Activated naive CD4-positive, alpha-beta T cell (primary cell): Measurements from ENCODE around the gene ZNF275.
"Not testable (repeated sequence)": the region's sequence is repeated elsewhere in the genome, so short reads cannot be mapped to it uniquely, and the experiment has no call there.

Experiments used
- DNase-seq, 4 experiments: peaks; one replicate each; lab custom pipeline; 2025; lab: John Stamatoyannopoulos, UW

ZNF275 gene

DNA sequence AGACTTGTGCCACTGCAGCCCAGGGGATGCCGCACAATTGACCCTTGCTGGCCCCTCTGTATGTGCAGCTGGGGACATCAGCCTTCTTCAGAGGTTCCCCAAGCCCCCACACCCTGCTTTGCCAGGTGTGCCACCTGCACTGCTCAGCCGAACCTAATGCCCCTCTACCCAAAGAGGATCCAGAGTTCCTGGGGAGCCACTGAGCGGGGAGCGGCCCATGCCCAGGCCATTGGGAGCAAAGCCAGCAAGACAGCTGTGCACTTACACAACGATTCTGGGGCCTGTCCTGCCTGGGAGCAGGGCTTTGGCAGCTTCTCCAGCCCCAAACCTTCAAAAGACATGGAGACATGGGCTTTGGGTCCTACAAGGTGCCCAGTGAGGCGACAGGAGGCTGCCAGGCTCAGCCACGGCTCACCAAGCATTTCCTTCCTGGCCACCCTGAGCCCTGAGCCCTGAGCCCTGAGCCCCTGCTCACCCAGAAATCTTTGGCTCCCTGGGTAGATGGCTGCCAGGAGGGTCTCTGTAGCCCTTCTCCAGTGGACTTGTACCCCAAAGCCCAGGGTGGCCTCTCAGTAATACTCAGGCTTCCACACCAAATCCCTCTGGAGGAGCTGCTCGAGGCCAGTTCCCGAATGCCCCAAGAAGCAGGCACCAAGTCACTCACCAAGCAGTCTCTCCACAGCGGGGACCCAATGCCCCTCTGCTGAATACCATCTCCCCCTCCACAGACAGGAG, 54.2 kb downstream of the ZNF275 start:
- no peak for DNase-seq

DNA sequence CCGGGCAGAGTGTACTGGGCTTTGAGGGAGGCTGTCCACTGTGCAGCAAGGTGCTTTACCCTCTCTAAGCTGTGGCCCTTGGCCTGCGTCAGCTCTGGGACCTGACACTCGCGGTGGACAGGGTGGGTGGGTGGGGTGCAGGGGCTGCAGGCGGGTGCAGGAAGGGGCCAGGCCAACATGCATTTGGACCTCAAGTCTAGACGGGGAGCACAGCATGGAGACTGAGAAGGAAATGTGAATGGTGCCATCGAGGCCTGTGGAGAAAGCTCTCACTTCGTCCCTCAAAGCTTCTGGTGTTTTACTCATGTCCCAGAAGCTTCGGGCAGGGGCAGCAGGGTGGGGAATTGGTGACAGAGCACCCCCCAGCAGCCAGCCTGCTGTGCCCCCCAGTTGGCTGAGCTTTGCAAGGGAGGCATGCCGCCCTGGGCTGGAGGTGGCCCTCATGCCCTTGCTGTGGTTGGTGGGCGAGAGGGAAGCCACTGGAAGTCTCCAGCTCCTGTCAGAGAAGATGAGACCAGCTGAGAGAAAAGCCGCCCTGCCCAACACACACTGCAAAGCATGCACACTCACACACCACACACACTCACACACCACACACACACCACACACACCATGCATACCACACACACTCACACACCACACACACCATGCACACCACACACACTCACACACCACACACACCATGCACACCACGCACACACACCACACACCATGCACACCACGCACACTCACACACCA, 54.9 kb downstream of the ZNF275 start:
- no peak for DNase-seq

DNA sequence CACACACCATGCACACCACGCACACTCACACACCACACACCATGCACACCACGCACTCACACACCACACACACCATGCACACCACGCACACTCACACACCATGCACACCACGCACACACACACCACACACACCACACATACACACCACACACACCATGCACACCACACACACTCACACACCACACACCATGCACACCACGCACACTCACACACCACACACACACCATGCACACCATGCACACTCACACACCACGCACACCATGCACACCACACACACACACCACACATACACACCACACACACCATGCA, 55.5 kb downstream of the ZNF275 start:
- DNase-seq, result not testable (repeated sequence)

DNA sequence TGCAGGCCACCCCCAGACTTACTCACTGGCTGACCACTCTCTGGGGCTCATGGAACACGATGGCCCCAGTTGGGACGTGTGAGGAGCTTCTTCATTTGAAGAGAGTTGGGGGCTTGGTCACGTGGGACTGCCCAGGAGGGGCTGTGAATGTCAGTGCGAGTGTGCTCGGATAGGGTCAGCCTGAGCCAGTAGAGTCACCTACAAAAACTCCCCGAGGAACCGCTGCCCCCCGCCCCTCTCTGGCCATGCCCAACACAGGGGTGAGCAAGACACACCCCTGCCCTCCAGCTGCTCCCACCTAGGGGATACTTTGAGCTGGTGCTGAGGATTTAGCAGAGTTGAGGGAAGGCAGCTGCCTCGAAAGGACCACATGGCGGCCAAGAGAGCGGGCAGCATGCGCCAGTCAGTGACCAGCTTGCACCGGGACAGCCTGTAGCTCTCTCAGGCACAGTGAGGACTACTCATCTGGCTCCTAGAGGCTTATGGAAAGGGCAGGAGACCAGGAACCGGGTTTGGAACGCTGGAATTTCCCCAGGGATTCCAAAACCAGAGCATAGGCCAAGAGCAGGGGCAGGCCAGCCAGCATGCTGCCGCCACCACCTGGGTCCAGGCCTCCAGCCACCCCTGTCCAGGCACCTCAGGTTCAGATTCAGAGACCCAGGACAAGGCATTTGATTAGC, 58.8 kb downstream of the ZNF275 start:
- DNase-seq, result no peak

GRCh38 chrX:153394612-153395011, 60.7 kb downstream of the ZNF275 start:
- DNase-seq, result no peak

GRCh38 chrX:153395613-153396319, 61.8 kb downstream of the ZNF275 start:
- no peak for DNase-seq

- no peak for DNase-seq
Measured at GRCh38 chrX:153396320-153397195, 62.6 kb downstream of the ZNF275 start.

DNA sequence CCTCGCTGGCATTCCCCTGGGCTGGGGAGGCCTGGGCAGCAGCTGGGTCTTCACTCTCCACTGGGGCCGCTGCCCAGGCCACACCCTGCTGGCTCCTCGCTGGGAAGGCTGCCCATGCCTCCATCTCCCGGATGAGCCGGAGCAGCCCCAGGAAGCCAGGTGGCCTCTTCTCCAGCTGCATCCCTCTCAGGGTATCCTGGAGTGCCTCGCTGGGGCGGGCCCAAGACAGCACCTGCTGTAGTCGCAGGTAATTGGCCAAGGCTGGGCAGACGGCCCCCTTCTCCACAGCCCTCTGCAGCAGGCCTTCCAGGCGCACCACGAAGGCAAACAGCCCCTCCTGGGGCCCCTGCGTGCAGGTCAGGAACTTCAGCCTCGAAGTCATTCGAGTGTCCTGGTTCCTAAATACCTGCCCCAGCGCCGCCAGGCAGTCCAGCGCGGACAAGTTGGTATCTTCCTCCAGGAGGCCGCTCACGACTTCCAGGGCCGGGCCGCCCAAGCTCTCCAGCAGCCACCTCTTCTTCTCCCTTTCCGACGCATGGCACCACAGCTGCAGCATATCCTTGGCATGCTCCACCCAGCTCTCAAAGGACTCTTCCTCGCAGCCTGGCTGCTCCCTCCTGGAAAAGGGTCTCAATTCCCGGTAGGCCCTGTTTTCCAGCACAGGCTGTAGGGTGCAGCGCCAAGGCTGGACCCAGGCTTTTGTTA, 63.5 kb downstream of the ZNF275 start:
- no peak for DNase-seq

- no peak for DNase-seq
Measured at GRCh38 chrX:153398275-153398960, 64.5 kb downstream of the ZNF275 start.

DNA sequence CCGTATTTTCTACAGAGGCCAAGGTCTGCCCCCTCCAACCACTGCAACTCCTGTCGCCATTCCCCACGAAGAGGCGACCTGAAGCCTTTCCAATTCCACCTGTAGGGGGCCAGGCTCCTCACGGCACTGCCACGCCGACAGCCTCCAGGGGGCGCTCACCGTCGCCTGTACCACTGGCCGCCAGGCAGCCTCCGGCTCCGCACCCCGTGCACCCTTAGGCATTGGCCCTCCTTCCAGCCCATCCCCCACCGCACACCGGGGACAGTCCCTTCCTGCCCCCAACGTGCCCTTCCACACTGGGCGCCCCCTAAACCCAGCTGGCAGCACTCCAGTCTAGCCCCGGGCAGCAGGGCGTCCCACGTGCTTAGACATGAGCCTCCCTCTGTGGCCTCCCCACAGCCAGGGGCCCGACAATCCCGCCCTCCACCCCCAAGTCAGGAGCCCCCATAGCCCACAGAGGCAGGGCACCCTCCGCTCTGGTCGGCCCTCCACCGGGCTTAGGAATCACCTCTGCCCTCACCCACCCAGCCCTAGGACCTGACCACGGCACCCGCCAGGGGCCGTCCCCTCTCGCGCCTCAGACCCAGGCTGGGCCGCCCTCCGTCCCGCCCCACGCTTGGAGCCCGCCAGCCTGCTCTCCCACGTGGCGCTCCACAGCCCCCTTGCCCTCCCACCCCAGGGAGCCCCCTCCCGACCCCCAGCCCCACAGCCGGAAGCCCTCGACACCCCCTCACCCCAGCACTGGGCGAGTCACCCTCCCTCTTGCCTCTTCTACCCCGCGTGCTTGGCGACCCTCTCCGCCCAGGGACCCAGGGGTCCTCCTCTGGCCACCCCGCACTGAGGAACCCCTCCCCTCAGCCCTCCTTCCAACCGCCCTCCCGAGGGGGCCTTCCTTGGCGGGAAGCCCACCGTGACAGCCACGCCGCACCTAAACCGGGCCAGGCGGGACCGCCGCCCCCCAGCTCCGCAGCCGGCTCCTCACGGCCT, 66.5 kb downstream of the ZNF275 start:
- peak in 1 of 4 experiments; percentile 31 for DNase-seq

- DNase-seq, result no peak
Measured at GRCh38 chrX:153401133-153401764, 67.3 kb downstream of the ZNF275 start, which contains the start of gene PNMA6E. TSS of gene PNMA6E (minus strand) at chrX:153401350. CDS start at chrX:153398849, 2,501 bp downstream.
